SU-DHL-6 (cell line): ENCODE measurements around the gene CERS6.

ENCODE experiments used
- CTCF ChIP-seq: fragments of 200-600 bp; sonication (generic); IDR thresholded peaks from one replicate; pipeline ENCODE4 v1.5.1; 2017; ENCODE audit warnings: antibody characterized with exemption, mild to moderate bottlenecking, low read length, moderate library complexity; ENCODE audit not compliant: insufficient read depth, poor library complexity, severe bottlenecking
- EZH2phosphoT487 ChIP-seq: fragments of 200-600 bp; sonication (generic), shearing (Covaris generic); conservative IDR thresholded peaks from 2 replicates; pipeline ENCODE4 v1.6.1; 2018; ENCODE audit warnings: mild to moderate bottlenecking, antibody characterized with exemption, low read length, moderate library complexity, mixed read lengths

GRCh38 chr2:168736649-168737445 lies 280.8 kb downstream of the CERS6 start:
- no peak for TF ChIP-seq CTCF
- no peak for TF ChIP-seq EZH2phosphoT487
